Transverse colon (tissue), 4 donors: ENCODE data around the gene HPD. TPM values are rescaled to one million over a fixed set of nuclear protein-coding genes. Genes with fewer than 3 reads are reported as not detected.

Experiments used
- DNase-seq: peaks from one replicate; pipeline ENCODE4 v3.0.0-alpha.2; 2019
- H3K27ac ChIP-seq, 4 donors: fragments of 200-600 bp; sonication (generic); 2 replicates each; pipeline ENCODE4 v1.5.1; 2016 to 2018; ENCODE audit warnings: inconsistent platforms in 4 of 4
- H3K27me3 ChIP-seq: fragments of 200-600 bp; sonication (generic); 2 replicates; pipeline ENCODE4 v1.5.1; 2017; ENCODE audit warnings: inconsistent platforms
- H3K36me3 ChIP-seq, 4 donors: fragments of 200-600 bp; sonication (generic); 2 replicates each; pipeline ENCODE4 v1.5.1; 2017 to 2019; ENCODE audit warnings: inconsistent platforms in 4 of 4
- H3K4me1 ChIP-seq, 4 donors: fragments of 200-600 bp; sonication (generic); 2 replicates each; pipeline ENCODE4 v1.5.1; 2017 to 2020; ENCODE audit warnings: inconsistent platforms in 4 of 4
- H3K4me3 ChIP-seq, 4 donors: fragments of 200-600 bp; sonication (generic); 1 replicate in 1 of 4; 2 replicates in 3 of 4; pipeline versions ENCODE4 v1.5.1 to v1.6.1; 2017 to 2019; ENCODE audit warnings: inconsistent platforms in 4 of 4
- H3K9me3 ChIP-seq, 2 donors: fragments of 200-600 bp; sonication (generic); 2 replicates each; pipeline ENCODE4 v1.5.1; 2017 to 2019; ENCODE audit warnings: inconsistent platforms in 2 of 2
- EP300 ChIP-seq: sonication (generic); formaldehyde crosslinking; IDR thresholded peaks from one replicate; pipeline ENCODE4 v1.6.1; 2017; ENCODE audit warnings: antibody characterized with exemption, low read depth
- POLR2A ChIP-seq: fragments of 450-650 bp; IDR thresholded peaks from one replicate; pipeline ENCODE4 v1.6.1; 2016; ENCODE audit warnings: antibody characterized with exemption, mild to moderate bottlenecking, moderate library complexity
- POLR2AphosphoS5 ChIP-seq, 3 donors: sonication (generic); formaldehyde crosslinking; IDR thresholded peaks; one replicate each; pipeline ENCODE4 v1.6.1; 2016; ENCODE audit warnings: antibody characterized with exemption in 3 of 3
- WGBS, 2 donors: methylation state at CpG; one replicate each; pipeline ENCODE4 v1.1.5; 2018; ENCODE audit warnings: low coverage in 1 of 2; 5-methylcytosine and 5-hydroxymethylcytosine counted together
- in situ Hi-C, 4 donors: fragments of 200-750 bp; cut with MboI; loops; one replicate each; pipeline versions ENCODE4 v1.15.0 to v1.15.1; 2017; ENCODE audit warnings: low sequenced_read_pairs in 3 of 4, low pct_ligation_motif_present in 1 of 4, low pct_unique_long_range_greater_than_20kb in 1 of 4
- intact Hi-C: fragments of 100-400 bp; cut with DNase I; formaldehyde crosslinking; loops from one replicate; pipeline ENCODE4 v1.15.1; 2023; ENCODE audit warnings: low total_unique reads
- total RNA-seq, 4 donors: library from RNA; depleted of rRNA; stranded (reverse); fragments of >200 nt; gene quantifications; one replicate each; pipeline ENCODE4 v1.1.0, GENCODE V29; 2016
- TF ChIP-seq, protein P1 (sequence below), 5 experiments: fragments of 200-600 bp in 3 of 5; fragments of 450-650 bp in 2 of 5; sonication (generic) in 3 of 5; IDR thresholded peaks; 1 replicate in 2 of 5; 2 replicates in 3 of 5; pipeline ENCODE4 v1.5.1; 2016 to 2017; ENCODE audit warnings: antibody characterized with exemption in 5 of 5, inconsistent platforms in 3 of 5, mild to moderate bottlenecking in 2 of 5, moderate library complexity in 1 of 5

HPD gene
- total RNA-seq, 4 donors from 2014 or later, result 0.41 TPM; not detected in 3

DNA sequence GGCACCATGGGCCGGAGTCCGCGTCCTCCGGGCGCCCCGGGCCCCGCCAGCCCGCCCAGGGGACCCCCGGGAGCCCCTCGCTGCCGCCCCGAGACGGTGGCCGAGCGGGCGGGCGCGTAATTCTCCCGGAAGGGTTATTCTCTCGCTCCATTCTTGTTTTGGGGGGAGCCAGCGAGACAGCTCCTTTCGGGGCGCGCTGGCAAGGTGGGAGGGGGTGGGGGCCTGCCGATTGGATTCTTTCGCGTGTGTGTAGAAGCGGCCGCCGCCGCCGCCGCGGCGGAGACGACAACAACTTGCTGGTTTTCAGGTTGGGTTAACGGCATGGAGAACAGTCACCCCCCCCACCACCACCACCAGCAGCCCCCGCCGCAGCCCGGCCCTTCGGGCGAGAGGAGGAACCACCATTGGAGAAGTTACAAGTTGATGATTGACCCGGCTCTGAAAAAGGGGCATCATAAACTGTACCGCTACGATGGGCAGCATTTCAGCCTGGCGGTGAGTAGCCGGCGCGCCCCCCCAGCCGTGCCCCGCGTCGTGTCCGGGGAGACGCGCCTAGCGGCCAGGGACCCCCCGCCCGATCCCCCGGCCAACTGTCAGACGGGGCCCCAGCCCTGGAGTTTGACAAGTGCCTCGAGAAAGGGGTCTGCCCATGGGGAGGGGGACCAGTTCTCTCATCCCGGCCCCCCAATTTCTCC is 54.1 kb downstream of the HPD start:
- WGBS, 2 donors, result 1% methylated on average over 54 of the region's 63 CpGs; no CpG with 5 or more reads in 1 of the 2 donors
- Histone ChIP-seq H3K4me3 (peak overlapping the region; percentile 75 to 94 (median 80)), H3K4me1 (peaks cover 13 to 27% (median 24%) of the 10 kb centered on the region in 4 donors), H3K27me3 (no peaks in the 10 kb centered on the region), H3K36me3 (peaks cover 0 to 13% (median 0%) of the 10 kb centered on the region in 4 donors), H3K27ac (peak overlapping the region; percentile 100), H3K9me3 (no peaks in the 10 kb centered on the region)
- DNase-seq, result no peak
- in situ Hi-C loops, result no loop called here
- peak; percentile 16 for TF ChIP-seq POLR2A
- no peak for TF ChIP-seq EP300
- TF ChIP-seq POLR2AphosphoS5 (IDR thresholded peaks at IDR 0.05), result no peak
- TF ChIP-seq, protein P1, sequence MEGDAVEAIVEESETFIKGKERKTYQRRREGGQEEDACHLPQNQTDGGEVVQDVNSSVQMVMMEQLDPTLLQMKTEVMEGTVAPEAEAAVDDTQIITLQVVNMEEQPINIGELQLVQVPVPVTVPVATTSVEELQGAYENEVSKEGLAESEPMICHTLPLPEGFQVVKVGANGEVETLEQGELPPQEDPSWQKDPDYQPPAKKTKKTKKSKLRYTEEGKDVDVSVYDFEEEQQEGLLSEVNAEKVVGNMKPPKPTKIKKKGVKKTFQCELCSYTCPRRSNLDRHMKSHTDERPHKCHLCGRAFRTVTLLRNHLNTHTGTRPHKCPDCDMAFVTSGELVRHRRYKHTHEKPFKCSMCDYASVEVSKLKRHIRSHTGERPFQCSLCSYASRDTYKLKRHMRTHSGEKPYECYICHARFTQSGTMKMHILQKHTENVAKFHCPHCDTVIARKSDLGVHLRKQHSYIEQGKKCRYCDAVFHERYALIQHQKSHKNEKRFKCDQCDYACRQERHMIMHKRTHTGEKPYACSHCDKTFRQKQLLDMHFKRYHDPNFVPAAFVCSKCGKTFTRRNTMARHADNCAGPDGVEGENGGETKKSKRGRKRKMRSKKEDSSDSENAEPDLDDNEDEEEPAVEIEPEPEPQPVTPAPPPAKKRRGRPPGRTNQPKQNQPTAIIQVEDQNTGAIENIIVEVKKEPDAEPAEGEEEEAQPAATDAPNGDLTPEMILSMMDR (IDR thresholded peaks at IDR 0.05), result peak in 1 of 5 experiments; percentile 29
- intact Hi-C loops, result no loop called here

DNA sequence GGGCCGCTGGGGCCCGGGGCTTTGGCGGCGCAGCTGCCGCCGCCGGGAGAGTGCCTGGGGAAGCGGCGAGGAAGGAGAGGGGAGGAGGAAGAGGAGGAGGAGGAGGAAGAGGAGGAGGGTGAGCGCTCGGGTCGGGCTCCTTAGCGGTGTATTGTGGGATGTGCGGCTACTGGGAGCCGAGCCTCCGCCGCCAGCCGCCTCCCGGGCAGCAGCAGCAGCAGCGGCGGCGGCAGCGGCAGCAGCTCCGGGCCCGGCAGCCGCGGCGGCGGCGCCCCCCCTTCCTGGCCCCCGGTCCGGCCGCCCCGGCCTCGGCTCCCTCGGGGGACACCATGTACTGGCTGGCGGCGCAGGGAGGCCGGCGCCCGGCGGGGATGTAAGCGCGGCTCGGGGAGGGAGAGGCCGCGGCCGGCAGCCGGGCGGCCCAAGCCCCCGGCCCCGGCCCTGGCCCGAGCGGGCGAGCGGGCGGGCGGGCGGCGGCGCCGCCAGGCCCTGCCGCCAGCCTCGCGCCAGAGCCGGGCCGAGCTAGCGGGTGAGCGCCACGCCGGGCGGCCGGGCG is 54.7 kb downstream of the HPD start, which contains the start of gene SETD1B:
Gene SETD1B (plus strand): TSS at position 149 of the 556 bp plus-strand sequence. CDS start 729 bp downstream, outside the sequence.
- intact Hi-C loops, result no loop called here
- in situ Hi-C loops, result no loop called here

DNA sequence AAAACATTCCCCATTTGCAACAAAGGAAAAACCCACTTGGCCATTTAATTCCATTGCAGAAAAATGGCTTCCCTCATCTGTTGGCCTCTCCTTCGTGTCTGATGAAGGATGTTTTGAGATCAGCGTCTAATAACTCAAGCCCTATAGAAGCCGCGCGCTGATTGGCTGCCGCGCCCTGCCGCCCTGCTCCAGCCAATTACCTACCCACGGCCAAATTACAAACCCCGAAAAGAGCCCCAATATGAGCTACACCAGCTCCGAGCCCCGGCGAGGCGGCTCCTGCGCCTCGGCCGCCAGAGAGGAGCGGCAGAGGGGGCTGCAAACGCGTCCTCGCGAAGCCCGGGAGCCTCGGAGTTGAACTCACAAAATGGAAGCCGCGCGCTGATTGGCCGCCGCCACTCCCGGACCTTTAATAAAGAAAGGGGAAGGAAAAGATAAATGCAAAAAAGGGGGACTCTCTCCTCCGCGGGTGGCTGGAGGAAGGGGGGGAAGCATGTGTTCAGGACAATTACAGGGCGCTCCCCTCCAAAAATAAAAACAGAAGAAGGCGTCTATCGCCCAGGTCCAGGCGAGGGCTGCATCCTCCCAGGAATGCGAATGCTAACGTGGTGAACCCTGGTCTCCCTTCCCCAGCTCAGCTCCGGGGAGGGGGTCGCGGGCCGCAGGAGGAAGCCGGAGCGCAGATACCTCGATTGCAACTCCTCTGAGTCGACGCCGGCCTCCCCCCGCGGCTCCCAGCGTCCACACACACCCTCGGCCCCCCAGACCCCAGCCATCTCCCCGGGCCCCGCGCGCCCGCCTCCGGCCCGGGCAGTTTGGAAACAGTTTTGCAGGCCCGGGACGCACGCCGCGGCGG is 55.6 kb downstream of the HPD start:
- in situ Hi-C loops (no loop called here), intact Hi-C loops (no loop called here)
- H3K9me3 ChIP-seq, result no peaks in the 10 kb centered on the region
- peaks cover 26 to 41% (median 37%) of the 10 kb centered on the region in 4 donors for H3K4me1 ChIP-seq
- TF ChIP-seq EP300 (no peak), POLR2AphosphoS5 (IDR thresholded peaks at IDR 0.05) (peak; percentile 99 to 100 (median 100)), POLR2A (peak; percentile 99)
- TF ChIP-seq, protein P1 (IDR thresholded peaks at IDR 0.05), result peak in 1 of 5 experiments; percentile 12
- H3K36me3 ChIP-seq, result no peaks in the 10 kb centered on the region
- peak overlapping the region; percentile 75 to 84 (median 79) for H3K4me3 ChIP-seq
- no peaks in the 10 kb centered on the region for H3K27me3 ChIP-seq
- peak overlapping the region; percentile 100 for H3K27ac ChIP-seq
- DNase-seq, result peak; percentile 92
- WGBS, 2 donors, result 0% methylated on average over 3 to 57 of the region's 65 CpGs

More for the DNA sequence above, 54.7 kb downstream of the HPD start, which contains the start of gene SETD1B:
- Histone ChIP-seq H3K4me3 (peak within 1 kb of the TSS; percentile 75 to 94 (median 80)), H3K9me3 (no peaks in the 10 kb centered on the region), H3K27ac (peak within 1 kb of the TSS; percentile 100), H3K36me3 (peaks cover 0 to 7% (median 0%) of the 10 kb centered on the region in 4 donors), H3K27me3 (no peaks in the 10 kb centered on the region), H3K4me1 (peaks cover 17 to 32% (median 28%) of the 10 kb centered on the region in 4 donors)
- peak; percentile 69 for DNase-seq
- WGBS, 2 donors, result 2% methylated on average over 24 of the region's 74 CpGs; no CpG with 5 or more reads in 1 of the 2 donors
- TF ChIP-seq POLR2AphosphoS5 (IDR thresholded peaks at IDR 0.05), result peak in 2 of 3 donors; percentile 13 to 27
- TF ChIP-seq, protein P1 (IDR thresholded peaks at IDR 0.05), result no peak

DNA sequence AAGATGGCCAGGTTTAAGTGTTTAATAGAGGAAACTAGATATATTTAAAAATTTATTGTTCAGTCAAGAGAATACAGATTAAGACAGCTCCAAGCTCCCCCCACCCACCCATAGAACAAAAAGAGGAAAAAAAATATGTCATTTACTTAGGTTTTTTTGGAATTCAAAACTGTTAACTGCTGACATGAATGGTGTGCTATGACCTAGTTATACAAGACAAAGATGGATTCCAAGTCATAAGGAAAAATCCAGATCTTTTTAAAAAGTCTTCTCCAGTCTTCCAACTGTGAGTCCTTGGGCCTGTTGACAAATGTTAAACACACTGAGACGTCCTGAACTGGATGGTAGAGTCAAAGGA is 56.2 kb downstream of the HPD start:
- peak overlapping the region; percentile 100 for H3K27ac ChIP-seq
- H3K4me1 ChIP-seq, result peaks cover 32 to 47% (median 41%) of the 10 kb centered on the region in 4 donors
- 0% methylated on average over 1 of the region's 1 CpG for WGBS, 2 donors
- no peak for DNase-seq
- H3K36me3 ChIP-seq, result no peaks in the 10 kb centered on the region
- H3K9me3 ChIP-seq, result no peaks in the 10 kb centered on the region
- in situ Hi-C loops, result no loop called here
- TF ChIP-seq EP300 (no peak), POLR2A (no peak), POLR2AphosphoS5 (IDR thresholded peaks at IDR 0.05) (no peak)
- TF ChIP-seq, protein P1 (IDR thresholded peaks at IDR 0.05), result no peak
- no peaks in the 10 kb centered on the region for H3K27me3 ChIP-seq
- peak overlapping the region; percentile 75 to 84 (median 79) for H3K4me3 ChIP-seq
- intact Hi-C loops, result no loop called here
